ENCODE measurements around the gene TMEM271. TPM values are rescaled to one million over a fixed set of nuclear protein-coding genes. Genes with fewer than 3 reads are reported as not detected.

Gene TMEM271
- total and polyA plus RNA-seq, 10 of the 15 experiments (the other 5 are each of a cell fraction or from before 2014, with no cell fraction given) = not detected

DNA sequence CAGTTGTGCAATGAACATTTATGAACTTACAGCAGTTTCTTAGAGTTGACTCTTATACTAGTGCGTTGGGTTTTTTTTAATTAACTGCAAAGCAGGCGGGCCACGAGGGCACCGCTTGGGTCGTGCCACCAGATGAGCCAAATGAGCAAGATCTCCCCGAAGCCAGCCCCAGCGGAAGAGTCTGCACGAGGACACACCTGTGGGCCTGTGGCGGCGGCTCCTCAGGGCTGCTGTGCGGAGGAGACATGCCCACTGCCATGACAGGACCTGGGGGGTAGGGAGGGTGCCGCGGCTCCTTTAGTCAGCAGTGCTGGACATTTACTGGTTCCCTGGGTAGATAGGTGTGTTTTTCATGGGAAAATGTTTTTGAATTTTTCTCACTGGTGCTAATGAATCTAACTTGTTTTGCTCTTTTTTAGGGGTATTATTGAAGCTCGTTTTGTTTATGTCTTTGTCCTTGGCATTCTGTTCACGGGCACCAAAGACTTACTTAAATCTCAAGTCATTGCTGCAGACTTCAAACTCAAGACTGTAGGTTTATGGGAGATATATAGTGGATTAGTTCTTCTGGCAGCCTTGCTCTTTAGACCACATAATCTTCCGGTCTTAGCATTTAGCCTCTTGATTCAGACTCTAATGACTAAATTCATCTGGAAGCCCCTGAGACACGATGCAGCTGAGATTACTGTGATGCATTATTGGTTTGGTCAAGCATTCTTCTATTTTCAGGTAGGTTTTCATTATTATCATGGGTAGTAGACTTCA, 45.9 kb downstream of the TMEM271 start (continued):
- TF ChIP-seq MAX (IDR thresholded peaks at IDR 0.05; ENCODE audit: low read depth, low read length) = no peak
- TF ChIP-seq TBL1XR1 (IDR thresholded peaks at IDR 0.05; ENCODE audit: low read depth, low read length) = no peak
- no peak for TF ChIP-seq NRF1 (conservative IDR thresholded peaks at IDR 0.05; ENCODE audit: low read depth, low read length)
- no peak for TF ChIP-seq ZNF622 (IDR thresholded peaks at IDR 0.05)

GRCh38 chr4:529563-529962, 46.5 kb downstream of the TMEM271 start:
- Histone ChIP-seq H3K4me1 (ENCODE audit: control insufficient read depth, insufficient read depth, low read length) (no peaks in the 10 kb centered on the region), H3K27me3 (replicated peaks in 1 of 2; ENCODE audit: control insufficient read depth in 2 of 2, insufficient read depth in 2 of 2, low read length in 1 of 2) (no peaks in the 10 kb centered on the region), H3K79me2 (ENCODE audit: control insufficient read depth, insufficient read depth, low read length) (no peaks in the 10 kb centered on the region), H3K9ac (ENCODE audit: control insufficient read depth, insufficient read depth, low read length) (no peak overlapping the region), H4K20me1 (ENCODE audit: control insufficient read depth, insufficient read depth) (no peaks in the 10 kb centered on the region), H3K27ac (ENCODE audit: control insufficient read depth, insufficient read depth) (no peak overlapping the region), H2AFZ (ENCODE audit: control insufficient read depth, low read depth, low read length) (no peak overlapping the region), H3K9me3 (replicated peaks; ENCODE audit: control insufficient read depth, insufficient read depth, low read length) (peaks cover 3% of the 10 kb centered on the region; the same call in 1 of the 3 replicates), H3K36me3 (ENCODE audit: control insufficient read depth in 2 of 2, insufficient read depth in 2 of 2, low read length in 1 of 2) (peaks cover 6 to 12% of the 10 kb centered on the region in 2 experiments; a peak in 3 of 4 replicates), H3K4me3 (no peak overlapping the region), H3K4me2 (ENCODE audit: control insufficient read depth, insufficient read depth) (no peak overlapping the region)
- in situ Hi-C loops (cut with MboI) = no loop called here
- intact Hi-C loops (cut with micrococcal nuclease; ENCODE audit: unreplicated experiment) = no loop called here
- ATAC-seq = no peak
- ChIA-PET RAD21 (ENCODE audit: unreplicated experiment) (no interaction called here), CTCF (no interaction called here), POLR2A (no interaction called here), SMC1A (ENCODE audit: uncharacterized antibody, unreplicated experiment) (no interaction called here)
- no peak for DNase-seq (ENCODE audit: low read depth, low spot score)
- FAIRE-seq = no peak
- no TSS peak for BruUV-seq (replicated peaks)
- 98% methylated on average over 8 of the region's 8 CpGs for WGBS (ENCODE audit: insufficient coverage, insufficient replicate concordance, low lambda C conversion rate, missing lambda C conversion rate)
- TF ChIP-seq ETV6 (conservative IDR thresholded peaks at IDR 0.05 in 1 of 2, IDR thresholded peaks at IDR 0.05 in 1 of 2; ENCODE audit: borderline replicate concordance in 1 of 2, low read depth in 1 of 2) = no peak
- no peak for TF ChIP-seq GABPA (IDR thresholded peaks at IDR 0.05; ENCODE audit: low read depth)
- no peak for TF ChIP-seq KDM1A (IDR thresholded peaks at IDR 0.05; ENCODE audit: borderline replicate concordance)
- no peak for TF ChIP-seq PKNOX1 (IDR thresholded peaks at IDR 0.05)
- TF ChIP-seq SMAD5 (IDR thresholded peaks at IDR 0.05; ENCODE audit: low read depth) = no peak
- no peak for TF ChIP-seq JUNB (IDR thresholded peaks at IDR 0.05)
- TF ChIP-seq RFX5 (IDR thresholded peaks at IDR 0.05; ENCODE audit: low read depth, low read length) = no peak
- no peak for TF ChIP-seq CBX3 (IDR thresholded peaks at IDR 0.05; ENCODE audit: borderline replicate concordance, low read depth)
- no peak for TF ChIP-seq PBX3 (IDR thresholded peaks at IDR 0.05; ENCODE audit: insufficient replicate concordance, low read depth, low read length)
- TF ChIP-seq NFIC (IDR thresholded peaks at IDR 0.05; ENCODE audit: low read depth, low read length) = no peak
- no peak for TF ChIP-seq NBN (IDR thresholded peaks at IDR 0.05)
- TF ChIP-seq STAT1 (conservative IDR thresholded peaks at IDR 0.05) = no peak
- no peak for TF ChIP-seq ZNF274 (IDR thresholded peaks at IDR 0.05; ENCODE audit: insufficient read depth, insufficient read length)
- TF ChIP-seq RCOR1 (conservative IDR thresholded peaks at IDR 0.05; ENCODE audit: low read depth, low read length) = no peak
- no peak for TF ChIP-seq HCFC1 (IDR thresholded peaks at IDR 0.05; ENCODE audit: low read length)
- TF ChIP-seq, protein P1, sequence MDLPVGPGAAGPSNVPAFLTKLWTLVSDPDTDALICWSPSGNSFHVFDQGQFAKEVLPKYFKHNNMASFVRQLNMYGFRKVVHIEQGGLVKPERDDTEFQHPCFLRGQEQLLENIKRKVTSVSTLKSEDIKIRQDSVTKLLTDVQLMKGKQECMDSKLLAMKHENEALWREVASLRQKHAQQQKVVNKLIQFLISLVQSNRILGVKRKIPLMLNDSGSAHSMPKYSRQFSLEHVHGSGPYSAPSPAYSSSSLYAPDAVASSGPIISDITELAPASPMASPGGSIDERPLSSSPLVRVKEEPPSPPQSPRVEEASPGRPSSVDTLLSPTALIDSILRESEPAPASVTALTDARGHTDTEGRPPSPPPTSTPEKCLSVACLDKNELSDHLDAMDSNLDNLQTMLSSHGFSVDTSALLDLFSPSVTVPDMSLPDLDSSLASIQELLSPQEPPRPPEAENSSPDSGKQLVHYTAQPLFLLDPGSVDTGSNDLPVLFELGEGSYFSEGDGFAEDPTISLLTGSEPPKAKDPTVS (IDR thresholded peaks at IDR 0.05; ENCODE audit: low read depth, low read length) = no peak
